Lower leg skin (tissue), 3 donors: Measurements from ENCODE around the gene GALNT2.

Experiments used
- POLR2A ChIP-seq, 2 donors: fragments of 450-650 bp; IDR thresholded peaks; one replicate each; pipeline ENCODE4 v1.6.1; 2016 to 2017; ENCODE audit warnings: antibody characterized with exemption in 2 of 2, mild to moderate bottlenecking in 1 of 2, moderate library complexity in 1 of 2
- TF ChIP-seq, protein P1 (sequence below), 3 donors: fragments of 450-650 bp; IDR thresholded peaks; one replicate each; pipeline ENCODE4 v1.5.1; 2016; ENCODE audit warnings: antibody characterized with exemption in 3 of 3, mild to moderate bottlenecking in 3 of 3, moderate library complexity in 2 of 3

DNA sequence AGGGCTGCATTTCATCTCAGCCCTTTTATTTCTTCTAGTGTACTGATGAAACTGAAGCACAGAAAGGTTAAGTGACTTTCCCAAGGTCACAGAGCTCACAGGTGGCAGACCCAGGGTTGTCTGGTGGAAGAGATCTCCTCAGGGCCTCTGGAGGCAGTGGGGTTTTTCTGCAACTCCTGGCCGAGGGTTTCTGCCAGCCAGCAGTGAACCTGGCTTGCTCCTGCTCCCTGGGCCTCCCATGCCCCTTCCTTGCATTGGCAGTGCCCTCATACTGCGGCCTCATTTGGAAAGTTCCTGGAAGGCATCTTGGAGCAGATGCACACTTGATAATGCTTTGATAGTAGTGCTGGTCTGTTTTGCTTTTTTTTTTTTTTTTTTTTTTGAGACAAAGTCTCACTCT is 7.7 kb downstream of the GALNT2 start:
- no peak for TF ChIP-seq POLR2A (IDR thresholded peaks at IDR 0.05)
- TF ChIP-seq, protein P1, sequence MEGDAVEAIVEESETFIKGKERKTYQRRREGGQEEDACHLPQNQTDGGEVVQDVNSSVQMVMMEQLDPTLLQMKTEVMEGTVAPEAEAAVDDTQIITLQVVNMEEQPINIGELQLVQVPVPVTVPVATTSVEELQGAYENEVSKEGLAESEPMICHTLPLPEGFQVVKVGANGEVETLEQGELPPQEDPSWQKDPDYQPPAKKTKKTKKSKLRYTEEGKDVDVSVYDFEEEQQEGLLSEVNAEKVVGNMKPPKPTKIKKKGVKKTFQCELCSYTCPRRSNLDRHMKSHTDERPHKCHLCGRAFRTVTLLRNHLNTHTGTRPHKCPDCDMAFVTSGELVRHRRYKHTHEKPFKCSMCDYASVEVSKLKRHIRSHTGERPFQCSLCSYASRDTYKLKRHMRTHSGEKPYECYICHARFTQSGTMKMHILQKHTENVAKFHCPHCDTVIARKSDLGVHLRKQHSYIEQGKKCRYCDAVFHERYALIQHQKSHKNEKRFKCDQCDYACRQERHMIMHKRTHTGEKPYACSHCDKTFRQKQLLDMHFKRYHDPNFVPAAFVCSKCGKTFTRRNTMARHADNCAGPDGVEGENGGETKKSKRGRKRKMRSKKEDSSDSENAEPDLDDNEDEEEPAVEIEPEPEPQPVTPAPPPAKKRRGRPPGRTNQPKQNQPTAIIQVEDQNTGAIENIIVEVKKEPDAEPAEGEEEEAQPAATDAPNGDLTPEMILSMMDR (IDR thresholded peaks at IDR 0.05) = no peak
